ENCODE data around the gene MAN2A2.
"Not testable (repeated sequence)": the region's sequence is repeated elsewhere in the genome, so short reads cannot be mapped to it uniquely, and the experiment has no call there.

The MAN2A2 gene

DNA sequence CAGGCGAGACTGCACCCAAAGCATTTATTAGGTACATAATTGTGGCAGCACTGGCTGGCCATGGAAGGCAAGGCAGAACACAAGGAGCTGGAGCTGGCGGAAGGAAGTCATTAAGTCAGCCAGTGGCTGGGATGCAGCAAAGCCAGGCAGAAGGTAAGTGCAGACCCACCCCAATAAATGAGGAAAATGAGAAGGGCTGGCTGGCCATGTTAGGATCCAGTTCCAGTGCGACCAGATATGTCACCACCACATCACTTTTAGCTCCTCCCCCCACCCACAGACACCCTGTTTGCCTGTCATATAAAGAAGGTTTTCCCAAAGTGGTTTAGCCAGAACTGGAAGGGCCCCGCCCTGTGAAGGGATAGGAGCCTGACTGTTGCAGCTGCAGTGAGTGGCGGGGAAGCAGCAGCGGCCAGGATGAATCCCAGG is 34.8 kb upstream of the MAN2A2 start, which contains the start of gene FURIN:
TSS of gene FURIN (plus strand) at position 328 of the 429 bp plus-strand sequence. CDS start 7,153 bp downstream, outside the sequence.
- H3K27me3 Mint-ChIP-seq: no peaks in the 10 kb centered on the region
- peaks cover 40% of the 10 kb centered on the region for H3K4me1 Mint-ChIP-seq
- H3K4me3 Mint-ChIP-seq: peak within 1 kb of the TSS; percentile 86
- H3K36me3 Mint-ChIP-seq: no peaks in the 10 kb centered on the region
- peak within 1 kb of the TSS; percentile 77 for H3K27ac Mint-ChIP-seq
- no peaks in the 10 kb centered on the region for H3K9me3 Mint-ChIP-seq

DNA sequence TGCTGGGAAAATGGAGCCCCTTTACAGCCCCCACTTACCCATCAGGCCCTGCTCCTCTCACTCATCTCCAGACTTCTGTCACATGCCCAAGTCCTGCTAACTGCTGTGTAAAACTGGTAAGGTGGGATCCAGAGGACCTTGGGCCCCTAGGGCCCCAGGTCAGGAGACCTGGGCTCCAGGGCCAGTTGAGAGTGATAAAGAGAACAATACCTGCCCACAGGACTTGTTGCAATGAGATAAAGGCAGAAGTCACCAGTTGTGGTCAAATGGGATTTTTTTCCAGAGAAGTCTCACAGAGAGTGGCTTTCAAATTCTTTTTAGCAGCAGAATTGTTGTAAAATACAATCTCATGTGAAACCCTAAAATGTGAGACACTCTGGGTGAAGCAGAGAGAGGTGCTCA is 34.0 kb upstream of the MAN2A2 start:
- Mint-ChIP-seq H3K4me1 (peaks cover 42% of the 10 kb centered on the region), H3K9me3 (no peaks in the 10 kb centered on the region), H3K27me3 (no peaks in the 10 kb centered on the region), H3K36me3 (no peaks in the 10 kb centered on the region), H3K4me3 (peak overlapping the region; percentile 86), H3K27ac (peak overlapping the region; percentile 77)

DNA sequence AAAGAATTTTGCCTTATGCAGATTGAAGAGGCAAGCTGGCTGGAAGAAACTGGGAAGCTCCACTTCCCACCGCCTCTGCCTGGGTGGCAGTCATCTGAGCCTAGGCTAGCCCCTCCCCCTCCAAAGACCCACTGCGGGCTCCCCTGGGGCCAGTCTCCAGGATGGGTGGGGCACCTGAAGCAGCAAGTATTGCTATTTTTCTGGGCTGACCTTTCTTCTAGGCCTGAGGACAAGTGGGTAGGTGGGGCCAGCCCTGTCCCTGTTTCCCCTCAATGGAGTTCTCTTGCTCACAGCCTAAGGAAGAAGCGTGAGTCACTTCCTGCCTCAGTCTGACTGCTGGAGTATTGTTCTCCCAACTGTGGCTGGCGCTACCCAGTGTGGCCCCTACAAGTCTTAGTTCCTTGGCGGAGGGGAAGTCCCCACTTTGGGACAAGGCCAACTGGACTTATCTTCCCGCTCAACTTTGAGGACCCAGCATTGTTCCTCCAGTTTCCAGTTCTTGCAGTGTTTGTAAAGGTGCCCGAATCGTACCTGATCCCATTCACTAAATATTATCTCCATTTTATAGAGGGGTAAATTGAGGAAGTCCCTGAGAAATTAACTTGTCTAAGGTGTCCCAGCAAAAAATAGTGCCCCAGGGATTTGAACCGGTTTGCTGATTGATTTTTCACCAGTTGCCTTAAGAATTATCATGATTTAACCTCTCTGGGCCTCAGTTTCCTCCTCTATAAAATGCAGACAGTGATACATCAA is 33.3 kb upstream of the MAN2A2 start:
- no peaks in the 10 kb centered on the region for H3K36me3 Mint-ChIP-seq
- H3K4me3 Mint-ChIP-seq: peak overlapping the region; percentile 86
- no peaks in the 10 kb centered on the region for H3K9me3 Mint-ChIP-seq
- peak overlapping the region; percentile 95 for H3K27ac Mint-ChIP-seq
- H3K4me1 Mint-ChIP-seq: peaks cover 47% of the 10 kb centered on the region
- no peaks in the 10 kb centered on the region for H3K27me3 Mint-ChIP-seq

- peaks cover 47% of the 10 kb centered on the region for H3K4me1 Mint-ChIP-seq
- H3K9me3 Mint-ChIP-seq: no peaks in the 10 kb centered on the region
- peak overlapping the region; percentile 86 for H3K4me3 Mint-ChIP-seq
- H3K36me3 Mint-ChIP-seq: no peaks in the 10 kb centered on the region
- peak overlapping the region; percentile 95 for H3K27ac Mint-ChIP-seq
- H3K27me3 Mint-ChIP-seq: no peaks in the 10 kb centered on the region
Observed at GRCh38 chr15:90870354-90871138, 32.6 kb upstream of the MAN2A2 start.

DNA sequence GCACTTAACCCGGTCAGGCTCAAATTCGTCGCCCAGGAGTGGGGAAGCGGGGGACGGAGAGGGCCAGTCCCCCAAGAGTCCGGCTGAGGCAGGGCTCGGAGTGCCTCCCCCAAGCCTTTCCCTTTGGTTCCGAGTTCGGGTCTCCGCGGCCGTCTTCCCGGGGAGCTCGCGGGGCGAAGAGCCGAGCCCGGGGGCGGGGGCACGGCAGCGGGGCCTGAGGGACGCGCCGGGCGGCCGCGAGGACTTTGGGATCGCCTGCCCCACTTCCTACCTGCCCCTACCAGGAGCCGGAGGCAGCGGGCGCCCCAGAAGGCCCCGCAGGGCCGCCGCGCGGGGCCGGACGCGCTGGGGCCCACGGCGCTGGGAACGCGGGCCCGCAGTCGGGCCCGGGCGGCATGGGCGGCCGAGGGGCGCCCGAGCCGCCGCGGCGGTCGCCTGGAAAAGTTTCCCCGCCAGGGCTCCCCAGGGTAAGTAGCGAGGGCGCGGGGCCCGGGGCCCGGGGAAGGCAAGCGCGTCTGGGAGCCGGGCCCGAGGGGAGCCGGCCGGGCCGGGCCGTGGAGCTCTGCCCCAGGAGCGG is 31.9 kb upstream of the MAN2A2 start:
- H3K4me3 Mint-ChIP-seq: peak overlapping the region; percentile 86
- peak overlapping the region; percentile 95 for H3K27ac Mint-ChIP-seq
- peaks cover 47% of the 10 kb centered on the region for H3K4me1 Mint-ChIP-seq
- H3K36me3 Mint-ChIP-seq: no peaks in the 10 kb centered on the region
- no peaks in the 10 kb centered on the region for H3K27me3 Mint-ChIP-seq
- H3K9me3 Mint-ChIP-seq: no peaks in the 10 kb centered on the region

DNA sequence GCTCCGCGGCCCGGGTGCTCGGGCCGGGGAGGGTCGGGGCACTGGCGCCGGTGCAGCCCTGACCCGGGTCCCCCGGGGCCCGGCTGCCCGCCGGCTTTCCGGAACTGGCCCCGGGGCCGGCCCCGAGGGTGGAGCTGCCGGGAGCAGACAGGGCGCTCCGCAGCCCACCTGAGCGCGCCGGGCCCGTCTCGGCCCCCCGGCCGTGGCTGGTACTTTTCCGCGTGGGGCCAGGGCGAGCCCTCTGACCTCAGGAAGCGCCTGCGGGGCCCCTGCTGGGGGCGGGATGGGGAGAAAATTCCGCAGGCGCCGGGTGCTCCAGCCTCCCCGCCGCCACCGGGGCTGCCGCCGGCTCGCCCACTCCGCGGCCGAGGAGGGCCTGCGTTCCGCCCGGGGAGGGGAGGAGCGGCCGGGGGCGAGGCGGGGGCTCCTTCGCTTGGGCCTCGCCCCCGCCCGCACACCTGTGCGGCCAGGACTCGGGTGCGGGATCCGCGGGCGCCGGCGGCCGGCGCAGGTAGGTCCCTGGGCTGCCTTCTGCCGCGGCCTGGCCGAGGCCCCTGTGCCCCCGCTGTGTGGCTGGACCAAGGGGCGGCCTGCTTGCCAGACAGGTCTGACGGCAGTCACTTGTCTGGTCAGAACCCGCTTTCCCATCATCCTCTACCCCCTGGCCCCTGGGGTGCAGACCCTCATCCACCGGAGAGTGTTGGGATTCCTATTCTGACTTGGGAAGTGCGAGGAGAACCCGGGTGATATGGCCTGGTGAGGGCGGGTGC is 31.2 kb upstream of the MAN2A2 start:
- H3K36me3 Mint-ChIP-seq: no peaks in the 10 kb centered on the region
- H3K27me3 Mint-ChIP-seq: no peaks in the 10 kb centered on the region
- H3K4me3 Mint-ChIP-seq: peak overlapping the region; percentile 88
- H3K4me1 Mint-ChIP-seq: peaks cover 47% of the 10 kb centered on the region
- H3K27ac Mint-ChIP-seq: peak overlapping the region; percentile 94
- H3K9me3 Mint-ChIP-seq: no peaks in the 10 kb centered on the region

DNA sequence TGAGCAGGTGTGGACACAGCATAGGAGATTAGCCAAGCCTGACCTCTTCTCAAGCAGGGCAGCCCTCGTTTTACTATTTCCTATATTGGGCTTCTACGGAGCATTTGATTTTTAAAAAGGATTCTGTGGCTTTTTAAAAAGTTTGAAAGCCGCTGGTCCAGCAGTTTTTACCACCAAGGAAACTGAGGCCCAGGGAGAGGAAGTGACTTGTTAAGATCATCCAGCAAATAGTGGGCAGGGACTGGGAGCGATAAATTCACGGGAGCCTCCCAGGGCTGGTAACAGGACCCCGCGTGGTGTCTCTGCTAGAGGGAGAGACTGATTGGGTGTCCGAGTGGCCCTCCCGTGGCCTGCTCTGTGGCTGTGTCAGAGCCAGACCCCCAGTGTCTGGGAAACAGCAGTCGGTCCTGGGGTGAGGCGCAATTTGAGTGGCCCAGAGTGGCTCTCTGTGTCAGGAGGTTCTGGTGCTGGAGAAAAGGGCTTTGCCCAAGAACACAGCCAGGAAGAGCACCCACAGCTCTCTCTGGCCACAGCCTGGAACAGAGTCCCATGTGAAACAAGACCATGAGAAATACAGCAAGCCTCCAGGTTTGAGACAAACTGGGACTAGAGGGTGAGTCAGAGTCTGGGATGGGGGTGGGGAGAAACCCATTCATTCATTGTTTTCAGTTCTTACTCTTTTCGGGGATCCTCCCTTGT is 30.5 kb upstream of the MAN2A2 start:
- Mint-ChIP-seq H3K4me3 (peak overlapping the region; percentile 88), H3K36me3 (no peaks in the 10 kb centered on the region), H3K4me1 (peaks cover 47% of the 10 kb centered on the region), H3K9me3 (no peaks in the 10 kb centered on the region), H3K27me3 (no peaks in the 10 kb centered on the region), H3K27ac (peak overlapping the region; percentile 94)

DNA sequence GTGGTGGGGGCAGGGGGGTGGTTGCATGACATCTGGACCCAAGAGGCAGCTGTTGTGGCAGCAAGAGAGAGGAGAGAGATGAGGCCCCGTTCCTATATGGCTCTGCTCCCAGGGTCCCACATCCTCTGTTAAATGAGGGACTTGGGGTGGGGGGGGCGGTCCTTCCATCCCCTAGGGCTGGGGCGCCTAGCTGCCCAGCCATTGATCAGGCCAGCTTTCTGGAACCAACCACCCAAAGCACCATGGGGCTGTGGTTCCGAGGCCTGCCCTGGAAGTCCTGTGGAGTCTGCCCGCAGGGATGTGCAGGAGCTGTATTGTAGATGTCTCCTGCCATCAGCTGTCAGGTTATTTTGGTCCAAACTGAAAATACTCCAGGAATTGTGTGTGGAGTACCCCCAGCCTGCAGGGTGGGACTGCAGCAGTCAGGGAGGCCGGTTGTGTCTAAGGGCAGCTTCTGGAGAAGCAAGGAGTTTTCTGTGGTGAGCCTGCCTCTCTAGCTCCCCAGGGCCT is 29.6 kb upstream of the MAN2A2 start:
- H3K27ac Mint-ChIP-seq: no peak overlapping the region
- H3K27me3 Mint-ChIP-seq: no peaks in the 10 kb centered on the region
- peak overlapping the region; percentile 88 for H3K4me3 Mint-ChIP-seq
- no peaks in the 10 kb centered on the region for H3K9me3 Mint-ChIP-seq
- peaks cover 1% of the 10 kb centered on the region for H3K36me3 Mint-ChIP-seq
- H3K4me1 Mint-ChIP-seq: peaks cover 44% of the 10 kb centered on the region

- Mint-ChIP-seq H3K9me3 (no peaks in the 10 kb centered on the region), H3K4me1 (peaks cover 38% of the 10 kb centered on the region), H3K36me3 (peaks cover 1% of the 10 kb centered on the region), H3K27ac (no peak overlapping the region), H3K4me3 (peak overlapping the region; percentile 36), H3K27me3 (no peaks in the 10 kb centered on the region)
Observed at GRCh38 chr15:90873998-90874605, 29.0 kb upstream of the MAN2A2 start.

- H3K9me3 Mint-ChIP-seq, H3K27me3 Mint-ChIP-seq, H3K36me3 Mint-ChIP-seq, H3K4me3 Mint-ChIP-seq: not testable (repeated sequence)
- H3K27ac Mint-ChIP-seq: peak overlapping the region; percentile 77
- H3K4me1 Mint-ChIP-seq: peaks cover 30% of the 10 kb centered on the region
Observed at GRCh38 chr15:90874986-90875385, 28.1 kb upstream of the MAN2A2 start.

- Mint-ChIP-seq H3K4me3 (no peak overlapping the region), H3K9me3 (no peaks in the 10 kb centered on the region), H3K36me3 (peaks cover 6% of the 10 kb centered on the region), H3K27ac (no peak overlapping the region), H3K27me3 (no peaks in the 10 kb centered on the region), H3K4me1 (peaks cover 24% of the 10 kb centered on the region)
Observed at GRCh38 chr15:90875549-90875981, 27.5 kb upstream of the MAN2A2 start.

GRCh38 chr15:90876046-90876445 is 27.1 kb upstream of the MAN2A2 start:
- Mint-ChIP-seq H3K27ac (no peak overlapping the region), H3K4me3 (no peak overlapping the region), H3K9me3 (no peaks in the 10 kb centered on the region), H3K4me1 (peaks cover 20% of the 10 kb centered on the region), H3K27me3 (no peaks in the 10 kb centered on the region), H3K36me3 (peaks cover 6% of the 10 kb centered on the region)

- Mint-ChIP-seq H3K27ac (no peak overlapping the region), H3K4me3 (no peak overlapping the region), H3K36me3 (peaks cover 6% of the 10 kb centered on the region), H3K4me1 (peaks cover 20% of the 10 kb centered on the region), H3K27me3 (no peaks in the 10 kb centered on the region), H3K9me3 (no peaks in the 10 kb centered on the region)
Observed at GRCh38 chr15:90876512-90877170, 26.5 kb upstream of the MAN2A2 start.

- Mint-ChIP-seq H3K36me3 (peaks cover 6% of the 10 kb centered on the region), H3K4me3 (no peak overlapping the region), H3K27ac (no peak overlapping the region)
Observed at GRCh38 chr15:90877315-90877714, 25.8 kb upstream of the MAN2A2 start.

More at GRCh38 chr15:90877315-90877714, 25.8 kb upstream of the MAN2A2 start:
- Mint-ChIP-seq H3K27me3 (no peaks in the 10 kb centered on the region), H3K9me3 (no peaks in the 10 kb centered on the region), H3K4me1 (peaks cover 18% of the 10 kb centered on the region)

Measured in activated naive CD4-positive, alpha-beta T cell treated with anti-CD3 and anti-CD28 coated beads, Interleukin-2, amount 50 U/mL, for 24 hours (primary cell).